ENCODE measurements around the gene MYO7A.

DNA sequence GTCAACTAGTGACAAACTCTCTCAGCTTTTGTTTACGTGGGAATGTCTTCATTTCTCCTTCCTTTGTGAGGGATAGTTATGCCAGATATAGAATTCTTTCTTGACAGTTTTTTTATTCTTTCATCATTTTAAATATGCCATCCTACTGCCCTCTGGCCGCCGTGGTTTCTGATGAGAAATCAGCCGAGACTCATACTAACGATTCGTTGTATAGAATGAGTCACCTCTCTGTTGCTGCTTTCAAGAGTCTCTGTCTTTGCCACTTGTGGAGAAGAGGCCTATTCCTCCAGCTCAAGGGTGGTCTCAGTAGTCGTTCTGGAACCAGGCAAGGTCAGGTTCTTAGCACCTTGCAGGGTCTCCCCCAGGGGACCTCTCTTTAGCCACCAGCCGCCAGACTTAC is 8.0 kb downstream of the MYO7A start:
- TF ChIP-seq POLR2A (IDR thresholded peaks at IDR 0.05) (no peak), CTCF (IDR thresholded peaks at IDR 0.05) (no peak)
